Cardiac fibroblast (primary cell): Measurements from ENCODE around the gene CCDC12.

ENCODE experiments used
- DNase-seq, 2 donors: peaks; one replicate each; pipeline versions ENCODE4 v3.0.0 to v3.0.0-alpha.2; 2010; ENCODE audit warnings: low read depth in 2 of 2
- H3K4me3 ChIP-seq, 2 donors: replicated peaks in 1 of 2; 1 replicate in 1 of 2; 2 replicates in 1 of 2; pipeline ENCODE4 v1.5.1; 2011; ENCODE audit warnings: low read depth in 2 of 2, low read length in 2 of 2, mild to moderate bottlenecking in 2 of 2, moderate library complexity in 1 of 2
- TF ChIP-seq, protein P1 (sequence below): IDR thresholded peaks from one replicate; pipeline ENCODE4 v1.5.1; 2011; ENCODE audit warnings: low read depth, mild to moderate bottlenecking, low read length, inconsistent platforms

The CCDC12 gene

DNA sequence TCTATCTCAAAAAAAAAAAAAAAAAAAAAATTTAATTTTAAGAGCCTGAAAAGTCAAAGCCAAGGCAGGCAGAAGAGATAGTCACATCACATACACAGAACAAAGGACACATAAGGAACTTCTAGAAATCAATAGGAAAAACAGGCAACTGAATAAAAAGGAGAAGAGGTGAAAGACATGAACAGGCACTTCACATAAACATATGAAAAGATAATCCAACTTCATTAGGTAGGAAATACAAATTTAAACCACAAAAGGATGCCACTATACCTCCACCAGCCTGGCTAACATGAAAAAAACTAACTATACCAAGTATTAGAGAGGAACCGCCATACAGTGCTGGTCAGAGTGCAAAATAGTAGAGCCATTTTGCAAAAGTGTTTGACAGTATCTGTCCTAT, 14.1 kb downstream of the CCDC12 start:
- DNase-seq = no peak
- no peak overlapping the region for H3K4me3 ChIP-seq
- TF ChIP-seq, protein P1, sequence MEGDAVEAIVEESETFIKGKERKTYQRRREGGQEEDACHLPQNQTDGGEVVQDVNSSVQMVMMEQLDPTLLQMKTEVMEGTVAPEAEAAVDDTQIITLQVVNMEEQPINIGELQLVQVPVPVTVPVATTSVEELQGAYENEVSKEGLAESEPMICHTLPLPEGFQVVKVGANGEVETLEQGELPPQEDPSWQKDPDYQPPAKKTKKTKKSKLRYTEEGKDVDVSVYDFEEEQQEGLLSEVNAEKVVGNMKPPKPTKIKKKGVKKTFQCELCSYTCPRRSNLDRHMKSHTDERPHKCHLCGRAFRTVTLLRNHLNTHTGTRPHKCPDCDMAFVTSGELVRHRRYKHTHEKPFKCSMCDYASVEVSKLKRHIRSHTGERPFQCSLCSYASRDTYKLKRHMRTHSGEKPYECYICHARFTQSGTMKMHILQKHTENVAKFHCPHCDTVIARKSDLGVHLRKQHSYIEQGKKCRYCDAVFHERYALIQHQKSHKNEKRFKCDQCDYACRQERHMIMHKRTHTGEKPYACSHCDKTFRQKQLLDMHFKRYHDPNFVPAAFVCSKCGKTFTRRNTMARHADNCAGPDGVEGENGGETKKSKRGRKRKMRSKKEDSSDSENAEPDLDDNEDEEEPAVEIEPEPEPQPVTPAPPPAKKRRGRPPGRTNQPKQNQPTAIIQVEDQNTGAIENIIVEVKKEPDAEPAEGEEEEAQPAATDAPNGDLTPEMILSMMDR = no peak

DNA sequence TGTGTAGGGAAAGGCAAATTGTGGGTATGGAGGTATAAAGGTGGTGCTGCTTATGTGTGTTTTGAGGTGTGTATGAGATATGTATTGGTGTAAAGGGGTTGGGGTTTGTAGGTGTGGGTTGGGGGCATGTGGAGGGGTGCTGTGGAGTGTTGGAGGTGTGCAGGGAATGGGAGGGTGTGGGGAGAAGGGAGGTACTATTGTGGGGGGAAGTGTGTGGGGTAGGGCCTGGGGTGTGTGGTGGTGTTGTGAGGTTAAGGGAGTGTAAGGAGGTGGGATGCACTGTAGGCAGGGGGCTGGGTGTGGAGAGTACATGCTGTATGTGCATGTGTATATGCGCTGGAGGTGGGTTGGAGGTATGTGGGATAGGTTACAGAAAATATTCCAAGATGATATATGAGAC, 15.7 kb downstream of the CCDC12 start:
- no peak overlapping the region for H3K4me3 ChIP-seq
- TF ChIP-seq, protein P1 = no peak
- no peak for DNase-seq

GRCh38 chr3:46960081-46960701, 16.4 kb downstream of the CCDC12 start:
- TF ChIP-seq, protein P1 = no peak
- peak; percentile 56 to 78 for DNase-seq
- no peak overlapping the region for H3K4me3 ChIP-seq

DNA sequence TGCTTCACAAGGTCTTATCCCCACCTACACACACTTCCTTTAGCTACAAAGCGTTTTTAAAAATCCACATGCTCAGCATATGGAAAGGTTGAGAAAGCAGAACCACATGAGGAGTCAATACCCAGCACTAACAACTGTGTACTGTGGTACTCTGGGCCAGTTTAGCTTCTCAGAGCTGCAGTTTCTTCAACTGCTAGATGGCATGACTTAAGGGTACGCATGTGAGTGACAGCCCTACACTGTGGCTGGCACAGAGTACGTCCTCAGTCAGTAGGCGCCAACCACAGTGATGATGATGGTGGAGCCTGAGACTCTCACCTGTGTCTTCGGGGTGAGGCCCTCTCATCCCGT, 17.4 kb downstream of the CCDC12 start:
- H3K4me3 ChIP-seq = no peak overlapping the region
- TF ChIP-seq, protein P1 = no peak
- no peak for DNase-seq

DNA sequence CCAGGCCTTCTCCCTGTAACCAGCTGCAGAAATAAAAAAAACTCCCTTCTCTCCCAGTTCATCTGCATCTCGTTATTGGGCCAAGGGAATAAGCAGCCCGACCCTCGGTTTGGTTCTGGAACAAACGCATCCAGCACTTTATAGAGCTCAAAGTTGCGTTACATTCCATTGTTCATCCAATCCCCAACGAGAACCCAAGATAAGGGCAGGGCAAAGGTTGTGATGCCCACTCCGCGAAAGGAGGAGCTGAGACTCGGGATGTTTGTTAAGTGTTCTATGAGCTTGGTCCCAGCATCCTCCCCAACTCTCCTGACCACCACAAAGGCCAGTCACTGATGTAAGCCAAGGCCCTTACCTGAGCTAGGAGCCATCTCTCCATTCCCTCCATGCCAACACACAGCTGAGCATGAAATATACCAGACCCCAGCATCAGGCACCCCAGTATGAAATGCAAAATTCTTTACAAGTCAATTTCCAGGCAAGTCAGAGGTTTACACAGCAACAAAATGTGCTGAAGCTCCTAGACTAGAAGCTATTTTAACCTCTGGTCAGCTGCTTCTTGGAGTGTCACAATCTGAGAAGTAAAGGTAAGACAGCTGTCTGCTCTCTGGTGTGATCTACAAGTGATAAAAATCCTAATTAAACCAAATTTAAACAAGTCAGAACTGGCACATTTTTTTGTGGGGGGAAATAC, 17.9 kb downstream of the CCDC12 start:
- DNase-seq = no peak
- H3K4me3 ChIP-seq = no peak overlapping the region
- TF ChIP-seq, protein P1 = no peak

DNA sequence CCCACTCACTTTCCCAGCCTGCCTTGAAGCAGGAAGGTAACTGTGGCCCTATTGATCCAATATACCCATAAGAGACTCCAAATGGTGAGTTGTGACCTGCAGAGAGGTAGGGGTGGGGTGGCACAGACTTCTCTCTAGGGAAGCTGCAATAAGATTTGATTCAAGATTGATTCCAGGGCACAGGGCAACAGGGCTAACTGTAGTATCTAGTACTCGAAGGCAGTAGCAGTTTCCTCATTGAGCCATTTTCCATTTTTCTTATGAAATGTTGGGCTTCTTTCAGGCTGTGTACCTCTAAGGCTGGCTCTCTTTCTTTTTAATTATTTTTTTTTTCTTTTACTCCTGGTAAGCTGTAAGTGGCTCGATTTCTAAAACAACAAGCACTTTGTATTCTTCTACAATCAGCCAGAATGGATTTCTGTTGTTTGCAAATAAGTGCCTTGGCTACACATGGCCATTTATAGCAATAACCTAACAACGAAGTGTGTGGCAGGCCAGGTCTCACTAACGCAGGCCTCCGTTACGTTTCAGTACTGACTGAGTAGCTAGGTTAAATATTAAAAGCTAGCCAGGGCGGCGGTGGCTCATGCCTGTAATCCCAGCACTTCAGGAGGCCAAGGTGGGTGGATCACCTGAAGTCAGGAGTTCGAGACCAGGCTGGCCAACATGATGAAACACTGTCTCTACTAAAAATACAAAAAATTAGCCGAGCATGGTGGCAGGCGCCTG, 19.3 kb downstream of the CCDC12 start:
- no peak overlapping the region for H3K4me3 ChIP-seq
- TF ChIP-seq, protein P1 = no peak

More for the DNA sequence above, 19.3 kb downstream of the CCDC12 start:
- DNase-seq = no peak
